Suppressor macrophage (primary cell): ENCODE results near the gene PPP3CB.

Experiments used
- DNase-seq, 4 experiments: peaks; one replicate each; pipeline ENCODE4 v3.0.0-alpha.2; 2020 to 2022

PPP3CB gene

DNA sequence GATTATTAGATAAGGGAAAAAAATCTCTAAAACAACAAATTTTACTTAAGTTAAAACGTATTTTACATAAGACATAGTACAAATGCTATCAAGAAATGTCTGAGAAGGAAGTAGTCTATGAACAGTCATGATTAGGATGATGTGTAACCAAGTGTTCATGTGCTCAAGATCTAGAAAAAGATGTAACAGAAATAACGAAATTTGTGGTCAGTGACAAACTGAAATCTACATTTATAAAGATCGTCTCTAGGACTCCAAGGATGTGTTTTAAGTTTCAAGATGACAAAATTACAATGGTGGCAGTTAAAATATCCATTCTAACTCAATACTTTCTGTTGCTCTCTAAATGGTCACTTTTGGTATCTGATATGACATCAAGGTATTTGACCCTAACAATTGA lies 17.2 kb downstream of the PPP3CB start:
- no peak for DNase-seq

DNA sequence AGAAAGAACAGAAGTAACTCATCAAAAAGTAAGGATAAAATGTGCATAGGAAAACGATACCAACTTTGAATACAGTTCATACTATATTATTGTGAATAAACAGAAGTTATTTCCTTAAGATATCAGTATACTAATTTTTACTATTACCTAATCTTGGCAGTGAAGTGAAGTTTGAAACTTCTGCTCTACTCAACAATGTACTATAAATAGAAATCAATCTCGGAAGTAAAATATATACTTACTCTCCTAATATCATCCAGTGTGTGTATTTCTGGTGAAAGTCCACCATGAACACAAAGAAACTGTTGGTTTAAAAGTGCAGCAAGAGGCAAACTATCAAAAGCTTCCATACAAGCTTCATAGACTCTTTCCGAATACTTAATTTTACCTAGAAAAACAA lies 24.6 kb downstream of the PPP3CB start:
- DNase-seq, result no peak

DNA sequence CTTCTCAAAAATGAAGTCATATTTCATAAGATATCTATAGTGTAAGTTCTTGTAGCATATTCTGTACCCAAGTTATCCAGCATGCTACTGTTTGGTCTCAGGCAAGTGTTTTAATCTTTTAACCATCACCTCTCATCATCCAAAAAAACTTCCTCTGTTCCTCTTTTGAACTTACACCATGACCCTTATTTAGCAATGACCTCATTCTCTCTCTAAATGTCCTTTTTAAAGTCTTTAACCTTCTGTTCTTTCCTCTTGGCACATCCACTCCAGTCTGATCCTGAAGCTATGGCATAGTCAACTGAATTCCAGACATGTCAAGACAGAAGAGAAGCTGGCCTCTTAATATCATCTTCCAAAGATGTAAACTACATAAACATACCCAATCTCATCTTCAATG lies 26.2 kb downstream of the PPP3CB start:
- peak in 2 of 4 experiments; percentile 44 to 56 for DNase-seq

DNA sequence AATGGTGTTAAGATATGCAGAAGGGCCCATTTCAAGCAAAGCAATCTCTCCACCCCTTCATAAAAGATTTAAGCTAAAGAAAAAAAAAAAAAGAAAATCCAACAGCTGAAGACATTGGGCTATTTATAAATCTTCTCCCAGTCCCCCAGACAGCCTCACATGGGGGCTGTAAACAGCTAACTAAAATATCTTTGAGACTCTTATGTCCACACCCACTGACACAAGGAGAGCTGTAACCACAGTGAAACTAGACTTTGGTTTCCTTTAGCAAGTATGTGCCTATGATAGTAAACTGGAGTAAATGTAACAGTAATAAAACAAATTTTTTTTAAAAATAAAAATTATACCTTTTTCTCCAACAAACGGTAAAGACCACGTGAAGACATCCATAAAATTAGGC lies 28.6 kb downstream of the PPP3CB start:
- no peak for DNase-seq

DNA sequence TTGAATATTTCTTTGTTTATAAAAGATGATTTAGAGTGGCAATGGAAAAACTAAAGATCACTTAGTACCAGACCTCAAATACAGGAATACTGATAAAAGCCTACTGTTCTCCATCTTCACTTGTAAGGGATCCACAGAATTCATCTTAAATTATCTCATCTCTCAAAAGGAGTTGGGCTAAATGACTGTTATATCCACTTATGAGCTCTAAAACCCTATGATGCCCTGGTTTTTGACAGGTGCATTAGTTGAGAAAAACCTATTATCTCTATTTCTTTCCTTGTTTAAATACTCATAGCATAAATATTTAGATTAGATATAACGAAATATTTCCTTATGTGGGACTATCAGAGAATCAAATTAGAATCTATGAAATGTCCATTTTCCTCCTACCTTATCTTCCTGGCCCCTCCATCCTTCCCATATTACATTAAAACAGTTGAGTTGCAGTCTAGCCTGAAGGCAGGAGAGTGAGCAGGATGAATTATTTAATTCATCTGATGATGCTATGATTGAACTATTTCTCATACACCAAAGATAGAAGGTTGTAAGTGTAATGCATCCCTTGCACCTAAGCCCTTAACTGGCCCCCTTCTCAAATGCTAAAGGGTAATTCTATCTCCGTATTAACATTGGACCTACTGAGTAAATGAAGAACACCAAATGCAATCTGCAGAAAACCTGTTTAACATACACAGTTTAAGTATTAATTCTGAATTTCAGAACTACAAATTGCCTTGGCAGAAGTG lies 29.7 kb downstream of the PPP3CB start:
- DNase-seq, result no peak

DNA sequence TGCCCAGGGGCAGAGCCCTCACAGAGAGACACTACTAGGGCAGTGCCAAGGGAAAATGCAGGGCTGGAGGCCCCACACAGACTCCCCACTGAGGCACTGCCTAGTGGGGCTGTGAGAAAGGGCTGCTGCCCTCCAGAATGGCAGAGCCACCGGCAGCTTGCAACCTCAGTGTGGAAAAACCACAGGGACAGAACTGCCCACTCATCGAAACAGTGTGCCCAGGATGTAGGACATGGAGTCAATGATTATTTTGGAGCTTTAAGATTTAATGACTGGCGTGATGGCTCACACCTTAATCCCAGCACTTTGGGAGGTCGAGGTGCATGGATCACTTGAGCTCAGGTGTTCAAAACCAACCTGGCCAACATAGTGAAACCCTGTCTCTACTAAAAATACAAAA lies 34.9 kb downstream of the PPP3CB start:
- no peak for DNase-seq

DNA sequence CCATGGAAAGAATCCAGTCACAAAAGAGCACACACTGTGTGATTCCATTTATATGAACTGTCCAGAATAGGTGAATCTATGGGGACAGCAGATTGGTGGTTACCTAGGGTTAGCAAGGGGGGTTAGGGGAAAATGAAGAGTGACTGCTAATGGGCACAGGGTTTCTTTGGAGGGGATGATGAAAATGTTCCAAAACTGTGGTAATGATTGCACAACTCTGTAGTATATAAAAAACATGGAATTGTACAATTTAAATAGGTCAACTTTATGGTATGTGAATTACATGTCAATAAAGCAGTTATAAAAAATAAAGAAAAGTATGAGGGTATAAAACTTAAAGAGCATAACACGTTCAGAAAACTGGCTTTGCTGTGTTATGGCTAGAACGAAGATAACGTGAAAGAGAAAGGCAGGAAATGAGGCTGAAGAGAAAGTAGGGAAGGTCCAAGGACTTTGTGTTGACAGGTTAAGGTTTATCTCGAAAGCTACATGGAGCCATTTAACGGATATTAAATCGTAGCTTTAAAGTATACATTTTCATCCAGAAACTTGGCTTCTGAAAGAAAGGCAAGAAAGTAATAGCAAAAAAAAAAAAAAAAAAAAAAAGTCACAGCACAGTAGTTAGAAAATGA lies 36.0 kb downstream of the PPP3CB start:
- DNase-seq, result no peak

DNA sequence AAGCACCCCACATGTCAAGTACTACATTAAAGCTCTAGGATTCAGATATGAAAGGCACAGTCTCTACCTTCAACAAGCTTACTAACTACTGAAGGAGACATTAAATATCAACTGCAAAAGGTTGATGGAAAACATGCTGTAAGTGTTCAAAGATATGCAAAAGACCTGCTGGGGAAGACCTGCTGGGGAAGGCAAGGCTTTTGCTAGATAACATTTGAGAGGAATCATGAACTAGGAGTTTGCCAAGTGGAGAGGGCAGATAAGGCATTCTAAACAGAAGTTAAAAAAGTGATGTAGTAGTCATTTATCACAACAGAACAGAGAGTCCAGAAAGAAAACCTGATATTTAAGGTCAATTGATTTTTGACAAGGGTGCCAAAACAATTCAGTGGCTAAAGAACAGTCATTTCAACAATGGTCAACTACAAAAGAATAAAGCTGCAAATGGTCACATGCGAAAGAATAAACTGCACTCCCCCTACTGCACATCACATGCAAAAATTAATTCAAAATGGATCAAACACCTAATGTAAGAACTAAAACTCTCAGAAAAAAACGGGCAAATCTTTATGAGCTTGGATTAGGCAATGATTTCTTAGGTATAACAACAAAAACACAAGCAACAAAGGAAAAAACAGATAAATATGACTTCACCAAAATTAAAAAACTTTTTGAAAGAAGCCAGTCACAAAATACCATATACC lies 39.5 kb downstream of the PPP3CB start:
- no peak for DNase-seq

DNA sequence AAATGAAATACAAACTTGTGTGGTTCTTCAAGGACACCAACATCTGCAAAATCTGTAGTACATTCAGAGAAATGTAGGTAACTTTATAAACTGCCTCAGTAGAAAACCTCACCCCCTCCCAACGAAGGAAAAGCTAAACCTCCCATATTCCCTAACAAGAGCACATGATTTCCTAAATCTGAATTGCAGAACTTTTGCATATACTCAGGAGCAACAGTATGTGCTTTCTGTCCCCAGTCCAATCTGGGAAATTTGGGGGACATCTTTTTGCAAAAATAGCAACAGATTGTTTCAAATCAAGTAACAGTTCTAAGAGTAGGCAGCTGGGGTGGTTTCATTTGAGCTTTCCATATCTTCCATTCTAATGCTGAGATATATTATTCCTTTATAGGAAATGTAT lies 46.7 kb downstream of the PPP3CB start:
- DNase-seq, result no peak

DNA sequence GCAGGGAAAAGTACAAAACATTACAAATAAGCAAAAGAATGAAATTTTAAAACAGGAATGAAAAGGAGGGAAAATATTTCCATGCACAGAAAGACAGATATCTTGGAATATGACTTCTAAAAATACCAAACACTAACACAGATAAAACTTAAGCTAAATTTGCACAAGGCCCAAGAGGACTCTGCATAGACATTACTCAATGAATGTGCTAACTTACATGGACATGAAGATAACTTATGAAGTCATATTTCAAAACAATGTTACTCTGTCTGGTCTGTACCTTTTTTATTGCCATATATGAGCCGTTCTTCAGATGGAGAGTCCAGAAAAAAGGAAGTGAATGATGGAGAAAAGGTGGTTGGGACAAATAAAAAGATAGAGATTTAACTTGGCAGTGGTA lies 47.4 kb downstream of the PPP3CB start:
- no peak for DNase-seq

DNA sequence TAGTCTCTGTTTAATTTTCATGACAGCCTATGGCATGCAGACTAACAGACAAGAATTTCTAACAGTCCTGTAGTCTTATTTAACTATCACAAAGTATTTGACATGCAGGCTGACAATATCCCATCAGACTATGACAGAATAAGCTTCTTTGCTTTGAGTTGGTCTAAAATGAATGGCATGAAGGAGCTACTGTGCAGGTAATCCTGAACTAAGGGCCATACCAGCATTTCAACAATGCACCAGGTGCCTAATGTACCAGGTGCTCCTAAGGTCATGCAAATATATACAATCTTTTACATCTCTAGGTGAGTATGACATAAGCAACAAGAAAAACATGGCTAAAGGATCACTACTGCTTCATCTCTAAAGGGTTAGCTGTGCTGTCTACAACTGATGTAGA lies 48.9 kb downstream of the PPP3CB start:
- DNase-seq, result no peak

DNA sequence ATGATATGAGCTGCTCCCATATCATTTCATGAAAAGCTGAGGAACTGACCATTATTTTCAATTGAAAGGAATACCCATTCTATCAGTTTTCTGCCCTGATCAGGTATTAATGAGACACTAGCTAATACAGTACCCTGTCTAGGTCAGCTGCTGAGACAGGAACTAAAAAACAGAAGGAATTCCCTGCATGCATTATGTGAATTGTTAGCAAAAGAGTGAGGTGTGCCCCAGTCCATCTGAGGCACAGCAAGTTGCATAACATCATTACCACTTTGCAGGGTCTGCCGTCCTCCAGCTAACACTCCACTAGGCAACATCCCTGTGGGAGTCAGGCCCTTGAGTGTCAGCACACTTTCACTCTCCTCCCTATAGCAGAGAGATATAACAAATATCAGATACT lies 51.4 kb downstream of the PPP3CB start:
- no peak for DNase-seq

DNA sequence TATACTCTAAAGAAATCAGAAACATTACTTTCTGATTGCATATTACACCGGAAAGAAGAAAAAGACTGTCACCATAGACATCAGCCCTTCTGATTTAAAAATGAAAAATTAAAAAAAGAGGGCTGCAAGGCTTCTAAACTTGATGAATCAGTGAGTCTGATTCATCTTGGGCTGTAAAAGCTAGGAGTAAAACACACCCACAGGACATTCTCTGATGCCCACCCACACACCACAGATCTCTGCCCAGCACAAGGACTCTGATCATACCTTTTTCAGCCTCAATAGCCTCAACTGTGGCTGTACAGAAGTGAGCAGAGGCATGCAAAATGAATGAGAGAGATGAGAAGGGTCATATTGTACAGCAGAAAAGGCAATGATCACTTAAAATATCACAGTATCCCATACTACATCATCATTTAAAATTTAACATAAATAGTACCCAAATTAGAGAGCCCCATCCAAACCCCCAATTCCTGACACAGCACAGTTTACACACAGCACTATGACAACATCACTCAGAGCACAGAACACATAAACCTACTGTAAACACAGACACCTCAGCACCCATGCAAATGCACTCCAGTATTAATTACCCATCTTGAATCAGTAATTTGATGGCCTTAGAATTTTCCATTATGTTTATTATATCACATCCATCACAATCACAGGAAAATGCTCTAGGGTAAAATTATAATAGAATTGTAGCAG lies 56.1 kb downstream of the PPP3CB start:
- DNase-seq, result peak; percentile 2 to 42 (median 34)

DNA sequence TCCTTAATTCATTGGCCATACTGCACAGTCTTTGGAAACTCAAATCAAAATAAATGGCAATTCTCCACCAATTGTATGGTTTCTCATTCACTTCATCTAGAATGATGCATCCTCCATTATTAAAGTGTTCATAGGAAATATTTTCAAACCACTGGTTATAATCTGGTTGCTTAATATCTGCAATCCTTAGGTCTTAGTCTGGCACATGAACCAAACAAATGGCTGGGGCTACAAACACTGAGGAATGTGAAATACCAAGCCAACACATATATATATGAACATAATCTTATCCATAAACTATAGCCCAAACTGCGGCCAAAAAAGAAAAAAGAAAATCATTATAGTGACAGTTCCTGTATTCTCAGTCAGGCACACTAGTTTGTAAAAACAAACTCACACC lies 56.8 kb downstream of the PPP3CB start:
- DNase-seq, result no peak

DNA sequence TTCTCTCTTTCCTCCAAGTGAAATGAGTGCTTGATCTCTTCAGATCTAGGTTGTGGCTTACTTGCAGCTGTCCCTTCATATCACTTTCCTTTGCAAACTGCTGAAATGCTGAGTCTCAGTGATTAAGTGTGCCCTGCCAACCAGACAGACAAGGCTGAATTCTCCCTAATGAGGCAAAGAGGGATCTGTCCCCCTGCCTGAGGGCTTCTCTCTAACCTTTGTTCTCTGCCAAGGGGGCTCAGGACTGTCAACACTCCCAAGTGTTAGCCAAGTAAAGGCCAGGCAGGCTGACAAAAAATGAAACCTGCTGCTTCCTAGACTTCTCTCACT lies 62.3 kb downstream of the PPP3CB start, which contains the start of gene MSS51:
TSS of gene MSS51 (minus strand) at position 24 of the 330 bp plus-strand sequence. CDS start 5,277 bp downstream, outside the sequence.
- no peak for DNase-seq

DNA sequence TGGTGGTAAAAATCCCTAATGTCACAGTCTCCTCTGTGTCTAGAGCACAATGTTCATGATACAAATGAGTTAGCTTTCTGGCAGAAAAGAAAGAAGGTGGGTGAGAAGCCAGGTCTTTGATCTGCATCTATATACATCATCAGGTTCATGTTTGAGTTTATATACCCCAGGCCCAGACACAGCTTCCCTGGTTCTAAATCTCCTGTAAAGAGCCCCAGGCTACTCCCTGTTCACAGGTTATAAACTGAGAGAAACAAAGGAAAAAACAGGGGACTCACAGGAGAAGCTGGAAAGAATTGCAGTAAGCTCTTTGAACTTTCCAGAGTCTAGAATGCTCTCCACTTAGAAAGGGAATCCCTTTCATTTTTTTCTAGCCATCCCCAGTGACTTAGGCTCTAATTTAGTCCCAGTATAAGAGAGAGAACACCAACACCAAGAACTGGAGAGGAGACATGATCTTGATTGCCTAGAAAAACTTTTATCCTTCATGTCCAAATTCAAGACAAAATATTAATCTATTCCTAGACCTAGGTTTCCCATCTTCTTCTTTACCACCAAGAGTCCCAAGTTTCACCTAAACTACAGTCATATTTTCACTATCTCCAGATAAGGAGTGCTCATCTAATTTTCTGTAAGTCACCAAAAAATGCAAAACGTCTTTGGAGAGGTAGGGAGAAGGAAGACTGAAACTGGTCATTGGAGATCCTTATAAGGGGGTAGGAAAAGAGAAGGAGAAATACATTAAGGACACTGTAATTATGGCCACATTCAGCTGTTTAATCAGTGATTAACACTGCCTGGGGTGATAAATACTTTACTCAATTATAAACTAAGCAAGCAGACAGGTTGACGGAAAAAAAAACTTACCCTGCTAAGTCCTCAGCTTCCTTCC lies 62.9 kb downstream of the PPP3CB start:
- no peak for DNase-seq

DNA sequence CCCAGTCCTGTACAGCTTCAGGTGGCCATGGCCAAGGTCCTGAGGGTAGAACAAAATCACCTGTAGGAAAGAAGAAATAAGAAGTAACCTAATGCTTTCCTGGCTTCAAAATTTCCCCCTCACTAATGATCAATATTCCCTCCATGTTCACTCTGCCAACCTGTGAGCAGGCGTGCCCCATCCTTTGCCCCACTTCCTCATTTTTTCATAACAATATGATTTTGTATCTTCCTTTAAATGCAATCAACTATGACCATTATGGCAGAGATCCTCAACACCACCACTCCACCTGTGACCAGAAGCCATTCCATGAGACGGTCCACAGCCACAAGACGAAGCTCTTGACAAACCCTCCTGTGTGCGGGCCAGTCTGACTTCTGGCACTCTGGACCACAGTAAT lies 69.5 kb downstream of the PPP3CB start:
- no peak for DNase-seq

DNA sequence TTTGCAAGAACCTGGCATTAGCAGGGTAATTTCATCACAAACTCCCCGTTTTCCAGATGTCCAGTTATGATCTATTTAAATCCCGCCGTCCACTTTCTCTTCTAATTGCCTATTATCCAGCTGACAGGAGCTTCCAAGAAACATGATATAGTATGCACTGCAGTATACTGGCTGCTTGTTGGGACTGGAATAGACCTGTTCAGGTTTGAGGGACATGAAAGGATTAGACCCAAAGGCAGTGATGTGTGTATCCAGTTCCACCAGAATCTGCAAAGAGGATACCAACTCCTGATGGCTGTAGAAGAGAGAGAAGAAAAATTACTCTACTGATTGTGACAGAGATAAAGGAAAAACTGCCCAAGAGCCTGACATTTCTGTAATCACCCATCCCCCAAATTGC lies 71.3 kb downstream of the PPP3CB start:
- DNase-seq, result no peak

DNA sequence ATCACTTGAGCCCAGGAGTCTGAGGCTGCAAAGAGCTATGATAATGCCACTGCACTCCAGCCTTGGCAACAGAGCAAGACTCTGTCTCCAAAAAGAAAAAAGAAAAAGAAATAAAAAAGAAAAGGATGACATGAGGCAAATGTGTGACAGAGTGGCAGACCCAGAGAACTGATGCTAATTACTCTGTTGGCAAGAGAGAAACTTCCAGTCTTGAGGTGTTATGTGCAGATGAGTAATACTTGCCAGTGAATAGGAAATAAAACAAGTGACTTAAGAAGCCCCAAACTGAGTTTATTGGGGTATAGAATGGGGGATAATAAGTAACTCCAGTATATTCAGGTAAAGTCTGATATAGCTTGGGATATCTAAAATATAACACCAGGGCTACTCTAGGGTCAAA lies 72.5 kb downstream of the PPP3CB start:
- no peak for DNase-seq

DNA sequence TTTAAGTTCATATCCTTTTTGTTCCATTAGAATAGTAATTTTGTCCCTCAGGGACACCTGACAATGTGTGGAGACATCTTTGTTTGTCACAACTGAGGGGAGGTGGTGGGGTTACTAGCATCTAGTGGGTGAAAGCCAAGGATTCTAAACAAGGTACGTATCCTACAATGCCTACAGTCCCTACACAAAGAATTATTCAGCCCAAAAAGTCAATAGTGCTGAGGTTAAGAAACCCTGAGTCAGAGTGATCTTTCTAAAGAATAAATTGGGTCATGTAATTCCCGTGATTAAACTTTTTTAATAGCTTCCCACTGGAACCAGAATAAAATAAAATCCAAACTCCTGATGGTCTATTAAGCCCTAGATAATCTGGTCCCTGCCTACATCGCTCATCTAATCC lies 79.3 kb downstream of the PPP3CB start:
- DNase-seq, result no peak

DNA sequence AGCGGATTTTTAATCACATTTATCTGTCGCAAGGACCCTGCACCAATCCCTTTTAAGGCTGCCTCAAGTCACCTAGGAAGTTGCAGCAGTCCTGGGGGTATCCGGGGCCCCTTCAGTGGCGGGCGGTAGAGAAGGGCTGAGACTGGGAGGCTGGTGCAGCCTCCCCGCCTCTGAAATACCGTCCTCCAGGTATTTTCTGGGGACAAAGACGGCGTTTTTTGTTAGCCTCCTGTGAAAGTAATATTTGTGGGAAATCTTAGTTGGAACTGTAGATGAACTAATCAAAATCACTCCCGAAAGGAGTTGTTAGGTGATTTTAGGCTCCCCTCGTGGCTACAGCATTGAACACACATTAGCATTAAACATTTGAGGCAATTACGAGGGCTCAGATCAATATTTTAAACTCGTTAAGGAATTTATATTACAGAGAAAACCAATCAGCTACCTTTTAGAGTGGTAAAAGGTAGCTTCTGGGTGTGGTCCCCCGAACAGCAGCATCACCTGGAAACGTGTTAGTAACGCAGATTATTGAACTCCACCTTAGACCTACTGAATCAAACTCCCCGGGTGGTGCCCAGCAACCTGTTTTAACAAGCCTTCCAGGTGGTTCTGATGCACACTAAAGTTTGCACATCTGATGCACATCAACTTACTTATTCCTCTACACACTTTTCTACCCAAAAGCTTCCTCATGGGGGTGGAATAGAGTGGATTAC lies 81.4 kb downstream of the PPP3CB start:
- no peak for DNase-seq
